AML-193 (cell line): ENCODE measurements around the gene APOB.

Experiments used
- DNase-seq, 2 experiments: peaks; one replicate each; lab custom pipeline; 2025; lab: John Stamatoyannopoulos, UW

Gene APOB

DNA sequence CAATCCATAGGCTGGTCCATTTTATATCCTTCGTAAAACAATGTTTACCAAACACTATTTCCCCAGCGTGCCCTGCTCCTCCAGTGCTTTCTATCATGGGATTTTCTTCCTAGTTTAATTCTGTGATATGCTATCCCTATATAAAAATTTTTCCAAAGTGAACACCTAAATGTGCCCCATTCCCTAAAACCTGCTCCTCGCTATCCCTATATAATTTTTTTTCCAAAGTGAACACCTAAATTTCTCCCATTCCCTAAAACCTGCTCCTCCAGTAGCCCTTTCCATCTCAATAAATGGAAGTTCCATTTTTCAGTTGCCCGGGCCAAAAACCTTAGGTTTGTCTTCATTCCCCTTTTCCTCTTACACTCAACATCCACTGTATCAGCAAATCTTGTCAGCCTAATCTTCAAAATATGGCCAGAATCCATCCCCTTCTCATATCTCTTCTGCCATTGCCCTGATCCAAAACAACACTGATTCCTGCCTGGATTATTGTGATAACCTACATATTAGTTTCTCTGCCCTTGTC, 26.1 kb downstream of the APOB start:
- no peak for DNase-seq

DNA sequence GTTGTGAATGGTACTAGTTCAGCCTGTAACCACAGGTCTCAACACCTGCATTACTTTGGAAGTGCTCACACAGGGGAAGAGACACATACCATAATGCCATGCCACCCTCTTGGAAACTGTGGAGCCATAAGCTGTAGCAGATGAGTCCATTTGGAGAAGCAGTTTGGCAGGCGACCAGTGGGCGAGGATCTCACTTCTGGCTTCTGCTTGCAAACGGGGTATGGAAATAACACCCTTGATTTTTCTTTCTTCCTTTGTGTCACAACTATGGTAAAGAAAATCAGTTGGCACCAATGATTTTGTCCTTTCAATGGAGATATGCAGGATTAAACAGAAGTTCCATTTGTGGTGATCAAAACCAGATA, 28.6 kb downstream of the APOB start:
- no peak for DNase-seq

DNA sequence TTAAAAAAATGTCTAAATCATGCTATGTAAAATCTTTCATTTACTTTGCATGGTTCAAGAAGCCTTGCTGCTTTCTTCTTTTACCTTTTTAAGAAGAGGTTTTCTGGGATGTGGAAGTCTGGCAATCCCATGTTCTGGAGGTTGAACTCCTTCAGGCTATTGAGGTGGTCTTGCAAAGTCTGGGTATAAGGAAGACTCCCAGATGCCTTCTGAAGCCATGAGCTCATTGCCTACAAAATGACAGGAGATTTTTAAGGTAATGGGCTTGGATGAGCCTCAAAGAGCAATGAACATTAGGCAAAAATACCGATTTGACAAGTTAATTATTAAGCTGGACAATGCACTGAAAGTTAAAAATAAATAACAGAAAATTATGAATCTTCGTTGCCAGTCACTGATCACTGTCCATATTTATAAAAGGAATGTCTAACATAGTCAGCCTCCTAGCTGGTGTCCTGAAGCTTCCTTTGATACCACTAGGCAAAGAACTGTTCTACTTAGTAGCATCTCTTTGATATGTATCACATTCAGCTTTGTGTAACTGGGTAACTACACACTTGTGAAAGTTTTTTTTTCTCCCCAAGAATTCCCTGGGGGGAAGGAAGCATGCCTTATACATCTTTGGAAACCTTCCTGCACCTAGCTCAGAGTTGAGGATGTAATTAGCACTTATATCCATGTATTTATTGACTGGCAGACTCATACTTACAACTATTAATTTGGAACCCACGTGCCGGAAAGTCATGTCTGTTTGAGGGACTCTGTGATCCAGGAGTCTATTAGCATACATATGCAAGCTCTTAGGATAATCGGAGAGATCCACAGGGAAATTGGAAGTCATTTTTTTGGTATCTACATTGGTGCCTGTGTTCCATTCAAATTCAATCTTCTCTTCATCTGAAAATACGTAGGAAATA, 29.3 kb downstream of the APOB start:
- no peak for DNase-seq

DNA sequence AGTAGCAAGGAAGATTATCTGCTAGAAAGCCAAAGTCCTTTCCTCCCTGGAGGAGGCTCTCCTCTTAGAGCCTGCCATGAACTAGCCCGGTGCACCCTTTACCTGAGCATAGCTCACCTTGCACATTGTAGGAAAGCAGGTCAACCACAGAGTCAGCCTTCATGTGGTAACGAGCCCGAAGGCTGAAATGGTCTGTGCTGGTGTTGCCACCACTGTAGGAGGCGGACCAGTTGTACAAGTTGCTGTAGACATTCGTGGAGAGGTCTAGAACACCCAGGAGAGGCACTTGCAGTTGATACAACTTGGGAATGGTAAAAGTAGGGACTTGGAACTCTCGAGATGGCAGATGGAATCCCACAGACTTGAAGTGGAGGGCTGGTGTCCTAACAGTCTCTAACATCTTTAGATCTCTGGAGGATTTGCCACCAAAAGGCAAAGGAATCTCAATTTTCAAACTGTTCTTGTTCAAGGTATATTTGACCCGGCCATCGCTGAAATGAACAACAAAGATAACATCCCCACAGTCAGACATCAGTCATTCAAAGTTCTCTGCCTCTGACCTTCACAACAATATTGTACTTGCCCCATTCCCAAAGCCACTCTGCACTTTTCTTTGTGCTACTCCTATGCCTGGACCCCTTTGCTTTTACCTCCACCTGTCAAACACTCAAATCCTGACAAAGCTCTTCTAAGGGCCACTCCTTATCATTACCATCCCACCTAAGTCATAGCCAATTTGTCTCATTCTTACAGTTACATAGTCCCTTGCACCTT, 30.6 kb downstream of the APOB start:
- no peak for DNase-seq

DNA sequence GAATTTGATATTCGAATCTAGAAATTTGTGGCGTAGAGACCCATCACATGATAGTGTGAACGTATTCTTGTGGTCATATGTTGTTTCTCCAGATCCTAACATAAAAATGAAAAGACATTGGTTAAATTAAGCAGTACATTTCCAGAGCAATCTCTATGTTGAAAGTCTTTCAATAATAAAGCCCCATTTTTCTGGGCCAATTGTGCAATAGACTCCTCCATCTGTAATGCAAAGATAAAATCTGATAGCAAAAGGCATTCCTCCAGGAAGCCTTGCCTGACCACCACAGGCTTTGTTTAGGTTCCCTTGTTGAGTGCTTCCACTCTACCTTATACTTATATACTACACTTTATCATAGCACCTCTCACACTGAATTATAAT, 31.3 kb downstream of the APOB start:
- no peak for DNase-seq

DNA sequence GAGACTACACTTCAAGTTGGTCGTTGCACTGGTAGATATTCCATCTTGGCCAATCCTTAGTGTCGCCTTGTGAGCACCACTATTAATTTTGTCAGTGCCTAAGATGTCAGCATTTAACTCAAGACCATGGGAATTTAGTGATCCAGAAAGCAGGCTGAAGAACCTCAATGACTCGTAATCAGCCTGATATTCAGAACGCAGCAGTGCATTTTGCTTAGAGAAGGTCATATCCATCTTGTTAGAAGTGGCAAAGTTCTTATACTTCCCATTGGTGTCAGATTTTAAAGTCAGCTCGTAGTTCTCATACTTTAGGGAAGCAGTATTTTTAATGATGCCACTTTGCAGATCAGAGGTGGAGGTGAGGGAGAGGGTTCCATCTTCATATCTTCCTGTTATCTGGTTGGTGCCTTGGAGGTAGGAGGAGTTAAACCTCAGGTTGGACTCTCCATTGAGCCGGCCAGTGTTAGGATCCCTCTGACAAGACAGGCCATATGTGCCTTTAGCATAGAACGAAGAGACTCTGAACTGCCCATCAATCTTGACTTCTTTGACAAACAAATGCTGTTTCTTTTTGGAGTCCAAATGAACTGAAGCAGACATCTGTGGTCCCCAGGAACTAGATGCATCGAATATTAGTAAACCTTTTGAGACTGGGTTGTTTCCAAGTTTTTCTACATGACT, 31.9 kb downstream of the APOB start:
- no peak for DNase-seq

DNA sequence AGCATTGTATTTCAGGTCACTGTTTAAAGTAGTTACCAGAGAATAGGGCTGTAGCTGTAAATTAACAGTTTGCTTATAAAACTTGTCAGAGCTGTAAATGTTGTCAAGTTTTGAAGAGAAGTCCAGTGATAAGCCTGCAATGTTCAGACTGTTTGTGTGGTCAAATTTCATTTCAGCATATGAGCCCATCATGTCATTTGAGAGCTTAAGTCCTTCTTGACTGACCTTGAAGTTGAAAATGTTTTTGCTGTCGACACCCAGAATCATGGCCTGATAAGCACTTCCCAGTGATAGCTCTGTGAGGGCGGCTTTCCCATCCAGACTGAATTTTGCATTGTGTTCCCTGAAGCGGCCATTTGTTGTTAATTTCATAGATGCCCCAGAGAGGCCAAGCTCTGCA, 32.4 kb downstream of the APOB start:
- no peak for DNase-seq

DNA sequence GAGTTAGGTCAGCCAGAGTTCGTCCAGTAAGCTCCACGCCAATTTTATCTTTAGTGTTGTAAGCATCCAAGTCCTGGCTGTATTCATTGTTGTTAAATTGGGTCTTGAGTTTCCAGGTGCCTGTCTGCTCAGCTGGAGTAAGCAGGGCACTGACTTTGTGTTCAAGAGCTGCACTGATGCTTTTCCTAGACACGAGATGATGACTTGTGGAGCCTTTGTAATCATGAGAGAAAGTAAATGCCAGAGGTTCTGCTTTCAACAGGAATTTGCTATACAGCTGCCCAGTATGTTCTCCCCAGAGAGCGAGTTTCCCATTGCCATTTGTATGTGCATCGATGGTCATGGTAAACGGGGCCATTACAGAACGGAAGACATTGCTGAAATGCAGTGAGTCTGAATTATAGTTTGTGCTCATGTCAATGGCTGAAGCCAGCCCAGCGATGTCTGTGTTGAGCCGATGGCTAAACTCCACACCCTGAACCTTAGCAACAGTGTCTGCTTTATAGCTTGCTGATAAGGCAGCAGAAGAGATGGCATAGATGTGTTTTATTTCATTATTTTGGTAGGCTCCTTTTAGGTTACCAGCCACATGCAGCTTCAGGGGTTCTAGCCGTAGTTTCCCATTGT, 32.9 kb downstream of the APOB start:
- no peak for DNase-seq

DNA sequence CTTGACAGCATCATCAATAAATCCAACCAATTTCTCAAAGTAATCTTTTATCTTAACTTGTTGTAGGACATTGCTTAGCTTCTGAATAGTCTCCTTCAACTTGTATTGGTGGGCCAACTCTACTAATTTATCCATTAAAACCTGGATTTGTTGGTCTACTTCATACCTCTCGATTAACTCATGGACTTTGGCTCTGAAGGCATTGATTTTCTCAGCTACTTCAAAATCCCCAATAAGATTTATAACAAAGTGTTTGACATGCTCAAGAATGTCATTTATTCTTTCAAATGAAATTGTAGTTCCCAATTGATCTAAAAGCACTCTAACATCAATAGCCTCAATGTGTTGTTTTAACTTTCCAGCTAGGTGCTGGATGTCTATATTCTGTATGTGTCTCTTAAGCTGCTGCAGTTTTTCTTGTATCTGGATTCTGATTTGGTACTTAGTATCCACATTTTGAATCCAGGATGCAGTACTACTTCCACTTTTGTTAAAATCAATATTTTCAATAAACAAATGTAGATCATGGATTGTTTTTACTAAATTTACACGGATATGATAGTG, 34.1 kb downstream of the APOB start:
- DNase-seq = no peak

DNA sequence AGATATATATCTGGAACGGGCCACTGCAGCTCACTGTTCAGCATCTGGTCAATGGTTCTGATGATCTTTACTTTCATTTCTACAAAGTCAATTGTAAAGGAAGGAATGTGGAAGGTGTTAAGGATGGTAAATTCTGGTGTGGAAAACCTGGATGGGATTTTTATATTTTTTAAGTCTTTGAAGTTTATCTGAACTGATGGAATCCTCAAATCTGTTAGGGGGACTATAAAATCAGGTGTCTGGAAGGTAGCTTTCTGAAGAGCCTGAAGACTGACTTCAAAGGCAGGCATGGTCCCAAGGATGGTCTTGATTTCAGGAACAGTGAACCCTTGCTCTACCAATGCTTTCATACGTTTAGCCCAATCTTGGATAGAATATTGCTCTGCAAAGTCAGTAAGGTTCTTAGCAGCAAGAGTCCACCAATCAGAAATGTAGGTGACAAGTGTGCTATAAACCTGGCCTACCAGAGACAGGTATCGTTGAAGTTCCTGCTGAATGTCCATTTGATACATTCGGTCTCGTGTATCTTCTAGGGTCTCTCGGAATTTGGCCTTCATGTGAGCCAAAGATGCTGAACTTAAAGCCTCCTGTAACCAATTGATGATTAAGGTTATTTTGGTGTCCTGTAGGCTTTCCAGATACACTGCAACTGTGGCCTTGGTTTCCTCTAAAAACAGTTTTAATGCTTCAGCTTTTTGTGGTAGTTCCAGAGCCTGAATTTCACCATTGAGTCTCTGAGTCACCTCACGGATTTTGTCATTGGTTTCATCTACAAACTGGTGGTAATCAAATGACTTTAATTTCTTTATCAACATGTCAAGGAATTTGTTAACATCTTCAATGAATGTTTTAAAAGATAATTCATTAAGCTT, 34.8 kb downstream of the APOB start:
- DNase-seq = no peak

DNA sequence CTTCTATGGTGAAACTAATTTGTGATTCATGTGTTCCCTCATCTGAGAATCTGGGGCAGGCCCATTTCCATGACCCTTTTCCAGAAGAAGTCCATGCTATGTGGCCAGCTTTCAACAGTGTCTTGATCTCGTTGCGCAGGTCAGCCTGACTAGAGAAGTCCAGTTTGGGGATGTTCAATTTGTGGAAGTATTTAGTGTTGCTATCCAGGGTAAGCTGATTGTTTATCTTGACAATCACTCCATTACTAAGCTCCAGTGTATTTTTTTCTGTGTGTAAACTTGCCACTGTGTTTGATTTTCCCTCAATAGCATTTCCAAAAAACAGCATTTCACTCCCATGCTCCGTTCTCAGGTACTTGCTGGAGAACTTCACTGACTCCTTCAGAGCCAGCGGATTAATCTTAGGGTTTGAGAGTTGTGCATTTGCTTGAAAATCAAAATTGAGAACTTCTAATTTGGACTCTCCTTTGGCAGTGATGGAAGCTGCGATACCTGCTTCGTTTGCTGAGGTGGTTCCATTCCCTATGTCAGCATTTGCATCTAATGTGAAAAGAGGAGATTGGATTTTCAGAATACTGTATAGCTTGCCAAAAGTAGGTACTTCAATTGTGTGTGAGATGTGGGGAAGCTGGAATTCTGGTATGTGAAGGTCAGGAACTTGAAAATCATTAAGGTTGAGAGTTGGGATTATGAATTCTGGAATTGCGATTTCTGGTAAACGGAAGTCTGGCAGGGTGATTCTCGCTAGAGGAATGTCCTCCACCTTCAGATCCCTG, 35.7 kb downstream of the APOB start:
- no peak for DNase-seq

DNA sequence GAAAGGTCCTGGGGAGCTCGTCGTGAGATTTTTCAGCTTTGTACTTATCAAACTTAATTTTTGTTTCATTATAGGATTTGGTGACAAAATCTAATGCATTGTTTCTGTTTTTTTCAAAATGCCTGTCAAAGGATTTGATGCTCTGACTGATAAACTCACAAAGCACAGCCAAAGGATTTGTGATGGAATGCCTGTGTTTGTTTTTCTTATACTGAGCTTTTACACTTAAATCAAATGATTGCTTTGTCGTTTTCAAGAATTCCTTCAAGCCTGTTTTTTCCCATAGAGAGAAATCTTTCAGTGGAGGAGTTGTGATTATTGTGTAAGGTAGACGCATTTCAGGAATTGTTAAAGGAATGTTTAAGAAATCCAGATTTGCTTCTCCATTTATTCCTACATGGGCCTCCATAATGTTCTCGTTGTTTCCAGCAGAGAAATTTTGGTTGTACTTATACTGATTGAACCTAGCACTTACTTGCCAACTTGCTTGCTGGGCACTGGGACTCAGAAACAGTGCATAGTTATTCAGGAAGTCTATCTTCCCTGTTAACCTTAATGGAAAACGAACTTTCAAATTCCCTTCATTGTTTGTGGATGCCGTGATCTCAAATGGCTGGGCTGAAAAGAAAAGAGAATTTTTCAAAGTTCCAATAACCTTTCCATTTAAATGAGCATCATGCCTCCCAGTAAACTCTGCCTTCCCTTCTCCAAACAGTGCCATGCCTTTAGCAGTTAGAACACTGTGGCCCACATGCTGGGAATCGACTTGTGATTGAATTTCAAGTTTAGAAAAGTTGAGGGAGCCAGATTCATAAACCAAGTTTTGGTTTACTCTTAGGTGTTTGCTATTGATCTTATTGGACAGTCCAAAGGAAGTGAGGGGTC, 36.5 kb downstream of the APOB start:
- DNase-seq = no peak

DNA sequence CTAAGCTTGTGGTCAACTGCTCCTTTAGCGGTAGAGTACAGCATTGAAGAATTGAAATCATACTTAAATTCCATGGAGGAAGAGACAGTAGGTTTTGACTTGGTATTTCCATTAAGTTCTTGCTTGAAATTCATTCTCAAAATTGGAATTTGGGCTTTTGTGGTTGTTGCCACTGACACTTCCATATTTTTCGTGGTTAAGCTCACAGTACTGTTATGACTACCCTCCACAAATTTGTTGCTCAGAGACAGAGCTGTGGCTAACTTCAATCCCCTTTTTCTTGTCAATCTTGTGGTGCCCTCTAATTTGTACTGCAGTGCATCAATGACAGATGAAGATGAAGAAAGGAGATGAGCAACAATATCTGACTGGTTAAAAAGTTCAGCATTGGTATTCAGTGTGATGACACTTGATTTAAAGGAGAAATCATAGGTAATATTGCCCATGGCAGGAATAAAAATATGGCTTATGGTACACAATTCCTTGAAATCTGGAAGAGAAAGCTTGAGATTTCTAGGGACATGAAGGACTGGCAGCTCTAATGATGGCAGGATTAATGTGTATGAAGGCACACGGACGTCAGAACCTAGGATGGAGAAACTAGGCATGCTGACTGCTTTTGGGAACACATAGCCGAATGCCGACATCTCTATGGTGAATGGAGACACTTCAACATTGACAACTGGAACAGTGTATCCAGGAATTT, 37.3 kb downstream of the APOB start:
- no peak for DNase-seq

DNA sequence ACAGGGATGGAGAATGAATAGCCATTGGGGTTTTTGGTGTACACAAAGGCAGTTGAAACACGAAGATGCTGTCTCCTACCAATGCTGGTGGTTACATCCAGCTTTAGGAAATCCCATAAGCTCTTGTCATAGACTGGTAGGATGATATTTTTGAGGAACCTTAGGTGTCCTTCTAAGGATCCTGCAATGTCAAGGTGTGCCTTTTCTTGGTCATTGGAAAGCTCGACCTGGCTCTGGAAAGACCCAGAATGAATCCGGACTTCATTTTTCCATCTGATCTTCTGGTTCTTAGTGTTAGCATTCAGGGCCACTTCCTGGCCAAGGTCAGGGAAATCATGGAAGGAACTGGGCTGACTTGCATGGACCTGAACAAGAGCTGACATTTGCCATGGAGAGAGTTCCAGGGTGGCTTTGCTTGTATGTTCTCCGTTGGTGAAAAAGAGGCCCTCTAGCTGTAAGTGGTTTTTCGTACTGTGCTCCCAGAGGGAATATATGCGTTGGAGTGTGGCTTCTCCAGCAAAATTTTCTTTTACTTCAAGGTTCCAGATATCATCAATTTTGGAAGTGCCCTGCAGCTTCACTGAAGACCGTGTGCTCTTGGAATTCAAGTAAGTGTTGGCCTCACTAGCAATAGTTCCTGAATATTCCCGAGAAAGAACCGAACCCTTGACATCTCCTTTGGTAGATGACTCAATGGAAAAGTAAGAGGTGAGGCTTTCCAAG, 38.0 kb downstream of the APOB start:
- DNase-seq = no peak

DNA sequence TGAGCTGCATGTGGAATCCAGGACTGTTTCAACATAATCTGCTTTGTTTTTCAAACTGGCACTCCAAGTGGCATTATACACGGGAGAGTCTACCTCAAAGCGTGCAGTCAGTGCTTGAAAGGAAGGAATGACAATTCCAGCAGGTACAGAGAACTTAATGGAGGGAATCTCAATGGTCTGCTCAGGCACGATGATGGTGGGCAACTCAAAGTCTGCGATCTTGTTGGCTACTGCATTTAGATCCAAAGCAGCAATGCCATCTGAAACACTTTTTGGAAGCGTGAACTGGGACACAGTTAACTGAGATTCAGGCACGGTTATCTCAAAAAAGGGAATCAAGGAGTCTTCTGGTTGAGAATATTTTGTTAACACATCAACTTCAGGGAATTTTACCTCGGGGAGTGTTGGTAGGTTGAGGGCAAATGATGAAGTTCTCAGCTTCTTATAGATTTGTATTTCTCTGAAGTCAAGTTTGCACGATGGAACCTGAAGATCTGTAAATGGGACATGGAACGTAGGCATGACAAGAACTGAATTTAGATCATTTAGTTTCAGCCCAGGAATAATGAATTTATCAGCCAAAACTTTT, 38.7 kb downstream of the APOB start:
- no peak for DNase-seq

DNA sequence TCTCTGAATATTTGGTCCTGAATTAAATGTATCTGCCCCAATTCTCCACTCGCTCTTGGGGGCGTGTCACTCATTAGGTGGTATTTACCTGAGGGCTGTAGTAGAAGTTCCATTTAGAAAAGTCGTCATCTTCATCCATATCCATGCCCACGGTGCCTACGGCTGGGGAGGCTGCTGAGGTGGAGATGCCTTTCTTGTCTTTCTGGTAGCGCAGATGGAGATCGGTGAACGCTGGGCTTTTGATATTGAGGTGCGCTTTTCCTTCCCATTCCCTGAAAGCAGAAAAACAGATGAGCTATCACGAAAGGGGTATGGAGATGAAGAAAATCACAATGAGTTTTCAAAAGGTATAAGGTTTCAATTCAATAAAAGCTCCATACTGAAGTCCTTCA, 39.7 kb downstream of the APOB start:
- DNase-seq = no peak

DNA sequence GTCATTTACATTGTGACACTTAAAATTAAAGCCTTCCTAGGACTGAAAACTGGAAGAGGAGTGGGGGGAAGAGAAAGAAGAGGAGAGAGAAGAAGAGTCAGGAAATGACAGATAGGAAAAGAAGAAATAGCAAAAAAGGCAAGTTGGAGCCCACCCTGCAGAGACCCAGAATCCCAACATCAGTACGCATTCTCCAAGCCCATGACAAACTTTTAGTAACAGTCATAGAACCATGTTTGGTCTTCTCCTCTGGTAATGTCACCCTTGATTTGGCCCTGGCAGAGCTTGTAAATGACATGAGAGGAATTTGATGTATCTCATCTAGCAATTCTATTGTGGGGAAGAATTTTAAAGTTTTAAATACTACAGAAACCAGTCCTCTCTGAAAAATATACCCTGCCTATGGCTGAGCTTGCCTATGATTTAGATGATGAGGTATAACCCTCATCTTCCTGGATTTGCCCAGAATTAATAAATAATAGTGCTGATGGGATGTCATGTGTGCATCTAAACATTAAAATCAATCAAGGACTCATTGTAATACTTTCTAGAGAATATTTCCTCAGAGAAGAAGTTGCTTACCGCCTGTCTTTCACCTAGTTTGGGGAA, 40.2 kb downstream of the APOB start:
- no peak for DNase-seq
